B cell (primary cell): Measurements from ENCODE around the gene FMNL2. TPM values are rescaled to one million over a fixed set of nuclear protein-coding genes. Genes with fewer than 3 reads are reported as not detected.

Experiments
- ATAC-seq: fragments of 200-7000 bp; cut with Tn5 transposase; one replicate; pipeline ENCODE4 v1.10.0; 2021; ENCODE audit warnings: low read depth, mild to moderate bottlenecking, moderate number of reproducible peaks, moderate library complexity
- CTCF ChIA-PET: fragments of 350-600 bp; sonication (Branson Sonifier 250); formaldehyde crosslinking; loops from one replicate; lab custom pipeline; 2021; ENCODE audit warnings: antibody characterized with exemption, inconsistent platforms; lab: Charles Lee
- POLR2A ChIA-PET: fragments of 350-600 bp; sonication (Branson Sonifier 250); formaldehyde crosslinking; loops from one replicate; lab custom pipeline; 2021; ENCODE audit warnings: antibody characterized with exemption; lab: Charles Lee
- DNase-seq: peaks from one replicate; pipeline ENCODE4 v3.0.0; 2013
- H2AFZ ChIP-seq: 2 replicates; pipeline ENCODE4 v1.6.1; 2012; ENCODE audit warnings: mild to moderate bottlenecking, low read depth, low read length; ENCODE audit not compliant: insufficient read depth, poor library complexity, severe bottlenecking
- H3K27ac ChIP-seq, 2 donors: 1 replicate in 1 of 2; 2 replicates in 1 of 2; pipeline ENCODE4 v1.5.1; 2012 to 2013; ENCODE audit warnings: low read length in 2 of 2, mild to moderate bottlenecking in 2 of 2, moderate library complexity in 1 of 2
- H3K27me3 ChIP-seq, 4 experiments: fragments of 200-600 bp in 1 of 4; sonication (generic) in 1 of 4; replicated peaks in 1 of 4; 1 replicate in 2 of 4; 2 replicates in 2 of 4; pipeline versions ENCODE4 v1.6.1 to v1.7.0; 2013 to 2016; ENCODE audit warnings: low read length in 3 of 4, mild to moderate bottlenecking in 2 of 4, mixed read lengths in 1 of 4, moderate library complexity in 1 of 4; ENCODE audit not compliant: insufficient read depth in 4 of 4, control insufficient read depth in 3 of 4; ENCODE audit errors: control extremely low read depth in 1 of 4
- H3K36me3 ChIP-seq, 2 experiments: replicated peaks in 1 of 2; 1 replicate in 1 of 2; 2 replicates in 1 of 2; pipeline versions ENCODE4 v1.6.1 to v1.7.1; 2013; ENCODE audit warnings: low read length in 1 of 2; ENCODE audit not compliant: insufficient read depth in 2 of 2, control insufficient read depth in 1 of 2; ENCODE audit errors: control extremely low read depth in 1 of 2, extremely low read depth in 1 of 2
- H3K4me1 ChIP-seq, 2 donors: fragments of 200-600 bp in 1 of 2; sonication (generic) in 1 of 2; 1 replicate in 1 of 2; 2 replicates in 1 of 2; pipeline versions ENCODE4 v1.5.1 to v1.6.1; 2013 to 2017; ENCODE audit warnings: low read length in 2 of 2; ENCODE audit not compliant: control insufficient read depth in 2 of 2, insufficient read depth in 2 of 2
- H3K4me2 ChIP-seq: replicated peaks from 2 replicates; pipeline ENCODE3; 2012; ENCODE audit warnings: mild to moderate bottlenecking, low read depth, low read length; ENCODE audit not compliant: poor library complexity, severe bottlenecking
- H3K4me3 ChIP-seq, 5 experiments: fragments of 200-600 bp in 1 of 5; sonication (generic) in 1 of 5; 1 replicate in 3 of 5; 2 replicates in 2 of 5; pipeline versions ENCODE4 v1.5.1 to v1.7.0; 2011 to 2016; ENCODE audit warnings: low read length in 4 of 5, mild to moderate bottlenecking in 4 of 5, low read depth in 2 of 5, control low read depth in 1 of 5, moderate library complexity in 1 of 5; ENCODE audit not compliant: insufficient read depth in 1 of 5; ENCODE audit errors: control extremely low read depth in 1 of 5, extremely low read depth in 1 of 5
- H3K79me2 ChIP-seq: fragments of 200-600 bp; sonication (generic); one replicate; pipeline ENCODE4 v1.6.0; 2016; ENCODE audit warnings: low read length; ENCODE audit not compliant: control insufficient read depth, insufficient read depth
- H3K9ac ChIP-seq: fragments of 200-600 bp; sonication (generic); 2 replicates; pipeline ENCODE4 v1.6.1; 2017; ENCODE audit warnings: mild to moderate bottlenecking, low read length, moderate library complexity
- H3K9me3 ChIP-seq, 3 donors: one replicate each; pipeline versions ENCODE4 v1.6.1 to v1.7.1; 2013; ENCODE audit warnings: low read length in 2 of 3; ENCODE audit not compliant: control insufficient read depth in 2 of 3, insufficient read depth in 1 of 3; ENCODE audit errors: control extremely low read depth in 1 of 3
- H4K20me1 ChIP-seq: 2 replicates; pipeline ENCODE4 v1.6.0; 2012; ENCODE audit warnings: mild to moderate bottlenecking, low read length; ENCODE audit not compliant: insufficient read depth, control insufficient read depth, poor library complexity, severe bottlenecking
- H3K27ac Mint-ChIP-seq: one replicate; pipeline ENCODE4 v1.8.0; 2021; ENCODE audit warnings: mixed read lengths
- H3K27me3 Mint-ChIP-seq: one replicate; pipeline ENCODE4 v1.8.0; 2021; ENCODE audit warnings: mixed read lengths
- H3K4me1 Mint-ChIP-seq: one replicate; pipeline ENCODE4 v1.8.0; 2021; ENCODE audit warnings: mixed read lengths
- H3K4me3 Mint-ChIP-seq: one replicate; pipeline ENCODE4 v1.8.0; 2021; ENCODE audit warnings: mixed read lengths
- H3K9me3 Mint-ChIP-seq: one replicate; pipeline ENCODE4 v1.8.0; 2022; ENCODE audit warnings: mixed read lengths; ENCODE audit not compliant: insufficient read depth
- EZH2 ChIP-seq: IDR thresholded peaks from 2 replicates; pipeline ENCODE4 v1.6.1; 2012; ENCODE audit warnings: borderline replicate concordance, low read depth, mild to moderate bottlenecking, moderate library complexity, low read length; ENCODE audit not compliant: insufficient read depth, poor library complexity, severe bottlenecking
- WGBS: methylation state at CpG from one replicate; pipeline ENCODE4 v1.1.5; 2013; ENCODE audit warnings: missing lambda C conversion rate; ENCODE audit not compliant: insufficient coverage; 5-methylcytosine and 5-hydroxymethylcytosine counted together
- intact Hi-C: fragments of 100-400 bp; cut with micrococcal nuclease; formaldehyde crosslinking; loops from one replicate; pipeline ENCODE4 v1.10.0; 2022
- polyA plus RNA-seq: library from polyadenylated mRNA; depleted of rRNA; stranded (reverse); fragments of >200 nt; gene quantifications from 2 replicates; pipeline ENCODE4 v1.2.3, GENCODE V29; 2012
- total RNA-seq, 2 donors: library from RNA; stranded (reverse); fragments of 120-200 nt in 1 of 2; gene quantifications; 1 replicate in 1 of 2; 2 replicates in 1 of 2; pipeline versions ENCODE4 v1.2.3 to v1.2.4, GENCODE V29; 2013 to 2022
- TF ChIP-seq, protein P1 (sequence below): fragments of 200-600 bp; IDR thresholded peaks from one replicate; pipeline ENCODE4 v1.8.0; 2022; ENCODE audit warnings: antibody characterized with exemption, mild to moderate bottlenecking

The FMNL2 gene
- total and polyA plus RNA-seq, 2 donors (not counting 1 experiment from before 2014, with no cell fraction given): 0.73 to 8.8 TPM

DNA sequence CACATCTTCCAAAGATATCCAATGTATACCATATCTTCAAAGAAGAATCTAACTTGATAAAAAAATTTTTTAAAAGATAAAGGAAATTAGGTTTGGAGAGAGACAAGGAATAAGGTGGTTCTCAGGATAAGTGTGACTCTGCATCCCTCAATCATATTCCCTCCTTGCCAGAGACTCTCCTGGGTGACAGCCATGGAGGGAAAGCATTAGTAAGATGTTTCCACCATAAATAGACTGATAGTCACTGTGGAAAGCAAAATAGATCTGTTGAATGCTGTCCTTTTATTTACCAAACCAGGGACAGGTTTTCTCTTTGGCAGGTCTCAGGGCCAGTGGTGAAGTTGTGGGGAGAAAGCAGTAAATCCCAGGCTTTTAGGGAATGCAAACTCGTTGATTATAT, 274.7 kb downstream of the FMNL2 start:
- Histone ChIP-seq H3K27ac (no peak overlapping the region), H3K4me1 (peaks cover 19 to 24% of the 10 kb centered on the region in 2 donors), H3K4me2 (no peak overlapping the region), H3K9ac (no peak overlapping the region), H3K27me3 (no peaks in the 10 kb centered on the region), H3K79me2 (no peaks in the 10 kb centered on the region), H3K4me3 (no peak overlapping the region), H2AFZ (no peak overlapping the region), H4K20me1 (no peaks in the 10 kb centered on the region), H3K36me3 (no peaks in the 10 kb centered on the region), H3K9me3 (no peaks in the 10 kb centered on the region)
- CTCF ChIA-PET: no interaction called here
- WGBS: 80% methylated on average over 1 of the region's 1 CpG
- Mint-ChIP-seq H3K4me1 (peaks cover 30% of the 10 kb centered on the region), H3K27me3 (no peaks in the 10 kb centered on the region), H3K27ac (no peak overlapping the region), H3K4me3 (no peak overlapping the region), H3K9me3 (no peaks in the 10 kb centered on the region)
- no peak for DNase-seq
- POLR2A ChIA-PET: no interaction called here
- TF ChIP-seq, protein P1, sequence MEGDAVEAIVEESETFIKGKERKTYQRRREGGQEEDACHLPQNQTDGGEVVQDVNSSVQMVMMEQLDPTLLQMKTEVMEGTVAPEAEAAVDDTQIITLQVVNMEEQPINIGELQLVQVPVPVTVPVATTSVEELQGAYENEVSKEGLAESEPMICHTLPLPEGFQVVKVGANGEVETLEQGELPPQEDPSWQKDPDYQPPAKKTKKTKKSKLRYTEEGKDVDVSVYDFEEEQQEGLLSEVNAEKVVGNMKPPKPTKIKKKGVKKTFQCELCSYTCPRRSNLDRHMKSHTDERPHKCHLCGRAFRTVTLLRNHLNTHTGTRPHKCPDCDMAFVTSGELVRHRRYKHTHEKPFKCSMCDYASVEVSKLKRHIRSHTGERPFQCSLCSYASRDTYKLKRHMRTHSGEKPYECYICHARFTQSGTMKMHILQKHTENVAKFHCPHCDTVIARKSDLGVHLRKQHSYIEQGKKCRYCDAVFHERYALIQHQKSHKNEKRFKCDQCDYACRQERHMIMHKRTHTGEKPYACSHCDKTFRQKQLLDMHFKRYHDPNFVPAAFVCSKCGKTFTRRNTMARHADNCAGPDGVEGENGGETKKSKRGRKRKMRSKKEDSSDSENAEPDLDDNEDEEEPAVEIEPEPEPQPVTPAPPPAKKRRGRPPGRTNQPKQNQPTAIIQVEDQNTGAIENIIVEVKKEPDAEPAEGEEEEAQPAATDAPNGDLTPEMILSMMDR: no peak
- no peak for TF ChIP-seq EZH2
- intact Hi-C loops: no loop called here
- ATAC-seq: no peak

DNA sequence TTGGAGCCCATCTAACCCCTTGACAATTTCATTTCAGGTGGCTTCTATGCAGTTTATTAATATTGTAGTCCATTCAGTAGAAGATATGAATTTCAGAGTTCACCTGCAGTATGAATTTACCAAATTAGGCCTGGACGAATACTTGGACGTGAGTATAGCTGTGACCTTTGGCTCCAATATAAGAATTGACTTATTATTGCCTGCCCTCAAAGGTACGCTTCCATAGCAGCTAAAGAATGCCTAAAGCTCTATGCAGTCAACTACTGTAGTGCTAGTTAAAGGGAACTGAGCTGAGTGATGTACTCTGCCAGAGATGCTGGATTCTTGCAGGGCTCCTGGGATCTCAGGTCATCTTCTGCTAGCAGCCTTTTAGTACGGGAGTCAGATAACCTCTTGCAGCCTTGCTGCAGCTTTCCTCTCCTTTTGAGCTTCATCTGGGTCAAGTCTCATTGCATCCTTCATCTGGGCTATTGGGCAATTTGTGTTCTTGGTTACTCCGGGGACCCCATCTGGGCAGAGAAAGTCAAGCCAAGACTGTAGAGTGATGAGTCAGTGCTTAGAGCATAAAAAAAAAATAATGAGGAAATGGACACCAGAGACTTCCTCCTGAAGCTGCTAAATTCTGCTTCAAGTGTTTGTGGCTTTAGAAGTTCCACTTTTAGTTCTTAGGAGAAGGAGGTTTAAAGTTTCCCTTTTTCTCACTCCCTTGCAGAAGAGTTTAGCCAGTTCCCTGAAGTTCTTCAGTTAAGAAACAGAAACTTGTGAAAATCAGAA, 276.7 kb downstream of the FMNL2 start:
- Mint-ChIP-seq H3K27ac (peak overlapping the region; percentile 28), H3K27me3 (no peaks in the 10 kb centered on the region), H3K9me3 (no peaks in the 10 kb centered on the region), H3K4me1 (peaks cover 30% of the 10 kb centered on the region), H3K4me3 (peak overlapping the region; percentile 59)
- H3K36me3 ChIP-seq: no peaks in the 10 kb centered on the region
- H3K4me3 ChIP-seq: peak overlapping the region in 2 of 5 experiments; percentile 33 to 36
- H3K4me2 ChIP-seq: peak overlapping the region; percentile 73
- ATAC-seq: peak; percentile 87
- H3K4me1 ChIP-seq: peaks cover 19 to 24% of the 10 kb centered on the region in 2 donors
- no peaks in the 10 kb centered on the region for H3K79me2 ChIP-seq
- no peaks in the 10 kb centered on the region for H4K20me1 ChIP-seq
- DNase-seq: peak; percentile 64
- ChIA-PET CTCF (interaction anchor here (1.8 kb wide), 1 partner anchor 436 kb away, joined by 6 read pairs; the partner anchor contains the start of gene STAM2), POLR2A (interaction anchor here (0.6 kb wide), 1 partner anchor 43 kb away, joined by 10 read pairs; no protein-coding TSS in a partner anchor)
- no peaks in the 10 kb centered on the region for H3K9me3 ChIP-seq
- H3K27ac ChIP-seq: peak overlapping the region; percentile 12 to 66
- H3K9ac ChIP-seq: peak overlapping the region; percentile 50
- no peak for TF ChIP-seq EZH2
- TF ChIP-seq, protein P1: no peak
- intact Hi-C loops: loop anchor here (2.0 kb wide), 1 partner anchor 17 kb away; no protein-coding TSS in a partner anchor
- 0% methylated on average over 2 of the region's 5 CpGs for WGBS
- H3K27me3 ChIP-seq: no peaks in the 10 kb centered on the region
- H2AFZ ChIP-seq: no peak overlapping the region
